HepG2 (cell line): ENCODE results near the gene STK4. TPM values are rescaled to one million over a fixed set of nuclear protein-coding genes. Genes with fewer than 3 reads are reported as not detected.

Experiments used
- AGO1 ChIP-seq: fragments of 200-400 bp; formaldehyde crosslinking; IDR thresholded peaks from 2 replicates; pipeline ENCODE4 v1.6.1; 2017; ENCODE audit warnings: mild to moderate bottlenecking, low read depth, low read length, moderate library complexity; ENCODE audit not compliant: poor library complexity, severe bottlenecking
- AHR ChIP-seq: IDR thresholded peaks from 2 replicates; pipeline ENCODE4 v1.6.1; 2018; ENCODE audit warnings: missing genetic modification reagents, missing compliant biosample characterization
- CCDC6 ChIP-seq: sonication (generic); formaldehyde crosslinking; IDR thresholded peaks from 2 replicates; pipeline ENCODE4 v1.8.1; 2022; ENCODE audit warnings: mild to moderate bottlenecking, missing genetic modification reagents, moderate library complexity
- CHD2 ChIP-seq: IDR thresholded peaks from 2 replicates; pipeline ENCODE4 v1.6.1; 2011; ENCODE audit warnings: low read depth, low read length, improper control_type of control experiment
- CHD4 ChIP-seq: fragments of 200-600 bp; sonication (generic); IDR thresholded peaks from 2 replicates; pipeline ENCODE4 v1.7.0; 2017; ENCODE audit warnings: mild to moderate bottlenecking, low read length, borderline replicate concordance
- KAT2B ChIP-seq: fragments of 150-350 bp; IDR thresholded peaks from 2 replicates; pipeline ENCODE4 v1.6.1; 2014; ENCODE audit warnings: low read depth, low read length, borderline replicate concordance
- MAF1 ChIP-seq: sonication (generic); formaldehyde crosslinking; IDR thresholded peaks from 2 replicates; pipeline ENCODE4 v1.5.0; 2020; ENCODE audit warnings: missing genetic modification reagents, borderline replicate concordance
- PAF1 ChIP-seq: IDR thresholded peaks from 2 replicates; pipeline ENCODE4 v1.6.1; 2016; ENCODE audit warnings: missing genetic modification reagents, missing compliant biosample characterization
- PBX2 ChIP-seq: IDR thresholded peaks from 2 replicates; pipeline ENCODE4 v1.6.1; 2016; ENCODE audit warnings: control low read depth
- SAP130 ChIP-seq: IDR thresholded peaks from 2 replicates; pipeline ENCODE4 v1.6.1; 2016; ENCODE audit warnings: low read depth
- SOX13 ChIP-seq, 3 experiments: fragments of 450-650 bp in 1 of 3; sonication (generic) in 1 of 3; formaldehyde crosslinking in 1 of 3; IDR thresholded peaks in 2 of 3; conservative IDR thresholded peaks in 1 of 3; 2 replicates each; pipeline versions ENCODE4 v1.5.0 to v1.6.1; 2016 to 2020; ENCODE audit warnings: antibody characterized with exemption in 1 of 3, mild to moderate bottlenecking in 1 of 3, missing compliant biosample characterization in 1 of 3, missing genetic modification reagents in 1 of 3, moderate library complexity in 1 of 3
- ZBTB43 ChIP-seq: sonication (generic); formaldehyde crosslinking; conservative IDR thresholded peaks from 2 replicates; pipeline ENCODE4 v1.4.0; 2020; ENCODE audit warnings: missing genetic modification reagents
- ZFP1 ChIP-seq: IDR thresholded peaks from 2 replicates; pipeline ENCODE4 v1.6.1; 2016
- ZMYM2 ChIP-seq: sonication (generic); formaldehyde crosslinking; IDR thresholded peaks from 2 replicates; pipeline ENCODE4 v1.8.0; 2022; ENCODE audit warnings: mild to moderate bottlenecking, missing genetic modification reagents
- ZMYM3 ChIP-seq: sonication (generic); formaldehyde crosslinking; IDR thresholded peaks from 2 replicates; pipeline ENCODE4 v1.5.1; 2020; ENCODE audit warnings: mild to moderate bottlenecking, missing genetic modification reagents
- ZNF367 ChIP-seq: sonication (generic); formaldehyde crosslinking; IDR thresholded peaks from 2 replicates; pipeline ENCODE4 v1.4.0; 2020; ENCODE audit warnings: missing genetic modification reagents, borderline replicate concordance
- ZNF484 ChIP-seq: sonication (generic); formaldehyde crosslinking; IDR thresholded peaks from 2 replicates; pipeline ENCODE4 v1.5.1; 2020; ENCODE audit warnings: mild to moderate bottlenecking, low read depth, missing genetic modification reagents, borderline replicate concordance
- ZNF567 ChIP-seq: sonication (generic); formaldehyde crosslinking; IDR thresholded peaks from 2 replicates; pipeline ENCODE4 v1.8.1; 2023; ENCODE audit warnings: mild to moderate bottlenecking, missing genetic modification reagents, borderline replicate concordance
- ZNF605 ChIP-seq: sonication (generic); formaldehyde crosslinking; IDR thresholded peaks from 2 replicates; pipeline ENCODE4 v1.8.0; 2022; ENCODE audit warnings: mild to moderate bottlenecking, missing genetic modification reagents
- ZNF674 ChIP-seq: sonication (generic); formaldehyde crosslinking; IDR thresholded peaks from 2 replicates; pipeline ENCODE4 v1.5.0; 2020; ENCODE audit warnings: low read depth, mild to moderate bottlenecking, missing genetic modification reagents
- ZNF691 ChIP-seq: sonication (generic); formaldehyde crosslinking; IDR thresholded peaks from 2 replicates; pipeline ENCODE4 v1.4.0; 2020; ENCODE audit warnings: missing genetic modification reagents, low read depth, mild to moderate bottlenecking, borderline replicate concordance
- polyA plus RNA-seq, 8 experiments: library from polyadenylated mRNA; depleted of rRNA in 3 of 8; stranded (reverse) in 7 of 8; unstranded in 1 of 8; fragments of >200 nt; fragmentation: Illumina TruSeq in 4 of 8; extraction: Trizol in 4 of 8; gene quantifications; 2 replicates each; pipeline versions ENCODE4 v1.2.1 to v1.2.3, GENCODE V29; 2011 to 2016; ENCODE audit warnings: low read depth in 4 of 8, missing spikeins in 1 of 8, mixed read lengths in 1 of 8; ENCODE audit not compliant: insufficient read depth in 1 of 8
- total RNA-seq, 5 experiments: library from RNA; depleted of rRNA; stranded (reverse); fragments of >200 nt; fragmentation: Illumina TruSeq; extraction: Trizol; gene quantifications; 2 replicates each; pipeline ENCODE4 v1.2.3, GENCODE V29; 2016; ENCODE audit warnings: low read depth in 1 of 5

Gene STK4
- total and polyA plus RNA-seq, 2 of the 13 experiments (the other 11 are each of a cell fraction or from before 2014, with no cell fraction given) = 25.6 to 38.3 TPM

- TF ChIP-seq MAF1 (CRISPR knock-in tag) (peak; percentile 91), PAF1 (CRISPR knock-in tag) (no peak), ZNF674 (CRISPR knock-in tag) (peak; percentile 69), ZNF484 (CRISPR knock-in tag) (no peak), KAT2B (no peak), CHD4 (peak; percentile 85), ZMYM2 (CRISPR knock-in tag) (no peak; the same call in 1 of the 2 replicates), ZBTB43 (CRISPR knock-in tag) (peak; percentile 82), SOX13 (IDR thresholded peaks at IDR 0.05) (peak; percentile 53; the same call in 1 of the 2 replicates), SOX13 (CRISPR knock-in tag; conservative IDR thresholded peaks at IDR 0.05 in 1 of 2, IDR thresholded peaks at IDR 0.05 in 1 of 2) (peak; percentile 49 to 79; a peak in 2 of 4 replicates), ZNF605 (CRISPR knock-in tag) (peak; percentile 99), ZFP1 (CRISPR knock-in tag) (peak; percentile 74), CHD2 (peak; percentile 28; the same call in 1 of the 2 replicates), SAP130 (CRISPR knock-in tag) (peak; percentile 100), ZNF567 (CRISPR knock-in tag) (peak; percentile 96), AGO1 (peak; percentile 88), ZNF367 (CRISPR knock-in tag) (peak; percentile 30; the same call in 1 of the 2 replicates), ZMYM3 (CRISPR knock-in tag) (peak; percentile 75; the same call in 1 of the 2 replicates), PBX2 (0 out of 2 replicates have a peak, but pooled peaks have one; percentile 3), CCDC6 (CRISPR knock-in tag) (peak; percentile 96), AHR (CRISPR knock-in tag) (peak; percentile 91), ZNF691 (peak; percentile 86)
Observed at GRCh38 chr20:44966030-44966961, at the start of gene STK4 (continued).
